H1 (cell line): ENCODE results near the gene SPINT1. TPM values are rescaled to one million over a fixed set of nuclear protein-coding genes. Genes with fewer than 3 reads are reported as not detected.

Experiments
- CTCF ChIA-PET: fragments of 300-600 bp; sonication (Branson Sonifier 250); formaldehyde crosslinking; loops from one replicate; lab custom pipeline; 2021; ENCODE audit not compliant: partially characterized antibody; lab: Charles Lee
- POLR2A ChIA-PET: fragments of 300-600 bp; sonication (Branson Sonifier 250); formaldehyde crosslinking; loops from one replicate; lab custom pipeline; 2021; ENCODE audit warnings: inconsistent platforms; ENCODE audit not compliant: partially characterized antibody; lab: Charles Lee
- DNase-seq, 2 experiments: peaks; one replicate each; pipeline versions ENCODE4 v3.0.0 to v3.0.0-alpha.2; 2010 to 2022; ENCODE audit warnings: low spot score in 2 of 2, low read depth in 1 of 2, mixed read lengths in 1 of 2
- FAIRE-seq: peaks from 2 replicates; lab custom pipeline; 2011; peaks lifted over from hg19 to GRCh38; lab: Jason Lieb, UNC
- H2AFZ ChIP-seq: 2 replicates; pipeline ENCODE4 v1.8.1; 2012; ENCODE audit warnings: low read length, inconsistent platforms
- H2AK5ac ChIP-seq: 2 replicates; pipeline ENCODE4 v1.6.1; 2013; ENCODE audit warnings: low read depth, low read length
- H2BK120ac ChIP-seq: replicated peaks from 2 replicates; pipeline ENCODE3; 2013; ENCODE audit warnings: low read depth, low read length, inconsistent platforms
- H2BK12ac ChIP-seq: 2 replicates; pipeline ENCODE4 v1.6.1; 2013; ENCODE audit warnings: low read depth, low read length
- H2BK15ac ChIP-seq: 2 replicates; pipeline ENCODE4 v1.6.1; 2013; ENCODE audit warnings: low read length
- H2BK20ac ChIP-seq: 2 replicates; pipeline ENCODE4 v1.6.1; 2013; ENCODE audit warnings: low read length
- H2BK5ac ChIP-seq: 2 replicates; pipeline ENCODE4 v1.6.1; 2013; ENCODE audit warnings: low read depth, low read length
- H3K14ac ChIP-seq: 2 replicates; pipeline ENCODE4 v1.6.1; 2013; ENCODE audit warnings: inconsistent platforms; ENCODE audit not compliant: insufficient read length
- H3K18ac ChIP-seq: 2 replicates; pipeline ENCODE4 v1.6.1; 2013; ENCODE audit warnings: low read length; ENCODE audit errors: extremely low read depth
- H3K23ac ChIP-seq: 2 replicates; pipeline ENCODE4 v1.6.1; 2013; ENCODE audit warnings: inconsistent platforms; ENCODE audit not compliant: insufficient read length
- H3K23me2 ChIP-seq: 2 replicates; pipeline ENCODE4 v1.6.1; 2013; ENCODE audit warnings: low read depth, low read length
- H3K27ac ChIP-seq: 2 replicates; pipeline ENCODE4 v1.6.1; 2011; ENCODE audit warnings: low read depth, low read length, inconsistent platforms
- H3K27me3 ChIP-seq, 4 experiments: replicated peaks in 1 of 4; 1 replicate in 1 of 4; 2 replicates in 3 of 4; pipeline versions ENCODE4 v1.6.1 to v1.8.1; 2011 to 2013; ENCODE audit warnings: low read length in 3 of 4, mild to moderate bottlenecking in 3 of 4, inconsistent platforms in 2 of 4, mixed read lengths in 2 of 4, moderate library complexity in 1 of 4; ENCODE audit not compliant: control insufficient read depth in 3 of 4, insufficient read depth in 3 of 4; ENCODE audit errors: extremely low read depth in 1 of 4
- H3K36me3 ChIP-seq, 4 experiments: 2 replicates each; pipeline versions ENCODE4 v1.6.1 to v1.8.1; 2011 to 2013; ENCODE audit warnings: mild to moderate bottlenecking in 4 of 4, low read length in 3 of 4, moderate library complexity in 2 of 4, control low read depth in 1 of 4, inconsistent platforms in 1 of 4; ENCODE audit not compliant: insufficient read depth in 4 of 4, control insufficient read depth in 2 of 4
- H3K4ac ChIP-seq: replicated peaks from 2 replicates; pipeline ENCODE3; 2013; ENCODE audit warnings: low read length, low read depth, mixed read lengths, inconsistent platforms; ENCODE audit not compliant: insufficient read length
- H3K4me1 ChIP-seq, 4 experiments: replicated peaks in 1 of 4; 1 replicate in 1 of 4; 2 replicates in 3 of 4; pipeline versions ENCODE4 v1.6.1 to v1.8.1; 2011 to 2013; ENCODE audit warnings: low read length in 3 of 4, inconsistent platforms in 2 of 4, mixed read lengths in 1 of 4; ENCODE audit not compliant: insufficient read depth in 4 of 4, control insufficient read depth in 3 of 4
- H3K4me2 ChIP-seq, 2 experiments: 2 replicates each; pipeline versions ENCODE4 v1.6.1 to v1.8.1; 2011 to 2013; ENCODE audit warnings: low read depth in 2 of 2, low read length in 2 of 2, control low read depth in 1 of 2, inconsistent platforms in 1 of 2, mild to moderate bottlenecking in 1 of 2; ENCODE audit not compliant: insufficient read depth in 1 of 2
- H3K4me3 ChIP-seq, 4 experiments: fragments of 200-600, 300-600 bp in 1 of 4; sonication (generic), shearing (Covaris generic), sonication (Bioruptor Twin) in 1 of 4; 2 replicates each; pipeline versions ENCODE4 v1.5.1 to v1.8.1; 2011 to 2016; ENCODE audit warnings: low read length in 4 of 4, low read depth in 3 of 4, control low read depth in 2 of 4, inconsistent platforms in 2 of 4, mild to moderate bottlenecking in 2 of 4, mixed read lengths in 1 of 4, moderate library complexity in 1 of 4; ENCODE audit not compliant: insufficient read depth in 2 of 4; ENCODE audit errors: extremely low read depth in 1 of 4
- H3K56ac ChIP-seq: replicated peaks from 2 replicates; pipeline ENCODE3; 2013; ENCODE audit warnings: low read depth, mild to moderate bottlenecking, mixed read lengths, low read length, inconsistent platforms; ENCODE audit not compliant: insufficient read length
- H3K79me1 ChIP-seq: 2 replicates; pipeline ENCODE4 v1.6.1; 2013; ENCODE audit warnings: low read depth, low read length, control low read depth
- H3K79me2 ChIP-seq, 2 experiments: 2 replicates each; pipeline versions ENCODE4 v1.6.1 to v1.8.1; 2012 to 2013; ENCODE audit warnings: low read length in 2 of 2, mild to moderate bottlenecking in 2 of 2, inconsistent platforms in 1 of 2; ENCODE audit not compliant: insufficient read depth in 2 of 2, control insufficient read depth in 1 of 2
- H3K9ac ChIP-seq, 4 experiments: replicated peaks in 1 of 4; 1 replicate in 1 of 4; 2 replicates in 3 of 4; pipeline versions ENCODE4 v1.6.1 to v1.8.1; 2011 to 2013; ENCODE audit warnings: low read depth in 3 of 4, low read length in 3 of 4, control low read depth in 2 of 4, mild to moderate bottlenecking in 2 of 4, moderate library complexity in 2 of 4, inconsistent platforms in 1 of 4; ENCODE audit errors: extremely low read depth in 1 of 4
- H3K9me3 ChIP-seq, 2 experiments: 2 replicates each; pipeline versions ENCODE4 v1.6.1 to v1.8.1; 2012 to 2013; ENCODE audit warnings: mild to moderate bottlenecking in 2 of 2, moderate library complexity in 2 of 2, control low read depth in 1 of 2, inconsistent platforms in 1 of 2, low read depth in 1 of 2, low read length in 1 of 2, mixed read lengths in 1 of 2; ENCODE audit not compliant: insufficient read depth in 2 of 2
- H4K20me1 ChIP-seq, 2 experiments: replicated peaks in 1 of 2; 2 replicates each; pipeline versions ENCODE3 to v1.8.1; 2011 to 2013; ENCODE audit warnings: inconsistent platforms in 2 of 2, low read length in 2 of 2, mild to moderate bottlenecking in 1 of 2; ENCODE audit not compliant: insufficient read depth in 2 of 2, control insufficient read depth in 1 of 2
- H4K5ac ChIP-seq: 2 replicates; pipeline ENCODE4 v1.6.1; 2013; ENCODE audit warnings: low read length, low read depth, mixed read lengths, inconsistent platforms; ENCODE audit not compliant: insufficient read length
- H4K8ac ChIP-seq: 2 replicates; pipeline ENCODE4 v1.8.0; 2013; ENCODE audit warnings: mild to moderate bottlenecking, moderate library complexity, low read length, inconsistent platforms; ENCODE audit not compliant: insufficient read depth; ENCODE audit errors: extremely low read depth
- H4K91ac ChIP-seq: replicated peaks from 2 replicates; pipeline ENCODE3; 2013; ENCODE audit warnings: low read length, mixed read lengths, inconsistent platforms; ENCODE audit not compliant: insufficient read length
- BACH1 ChIP-seq: IDR thresholded peaks from 2 replicates; pipeline ENCODE4 v1.6.1; 2012; ENCODE audit warnings: low read length, improper control_type of control experiment
- CBX5 ChIP-seq: fragments of 300-800, 300-1000 bp; sonication (generic); IDR thresholded peaks from 2 replicates; pipeline ENCODE4 v1.7.1; 2016; ENCODE audit warnings: antibody characterized with exemption, low read length, low read depth
- CBX8 ChIP-seq: fragments of 300-800, 300-1000 bp; sonication (generic); IDR thresholded peaks from 2 replicates; pipeline ENCODE4 v1.7.1; 2016; ENCODE audit warnings: low read depth, low read length, borderline replicate concordance
- CEBPB ChIP-seq: IDR thresholded peaks from 2 replicates; pipeline ENCODE4 v1.6.1; 2012; ENCODE audit warnings: low read depth, low read length
- HDAC6 ChIP-seq: IDR thresholded peaks from one replicate; pipeline ENCODE4 v1.7.1; 2012; ENCODE audit warnings: low read depth, mild to moderate bottlenecking, inconsistent platforms, low read length, moderate library complexity
- JUN ChIP-seq: IDR thresholded peaks from 2 replicates; pipeline ENCODE4 v1.6.1; 2011; ENCODE audit warnings: low read depth, mild to moderate bottlenecking, improper control_type of control experiment, low read length
- KDM4A ChIP-seq: IDR thresholded peaks from one replicate; pipeline ENCODE4 v1.7.1; 2012; ENCODE audit warnings: low read depth, mild to moderate bottlenecking, moderate library complexity, low read length, inconsistent platforms; ENCODE audit not compliant: severe bottlenecking
- NRF1 ChIP-seq: IDR thresholded peaks from 2 replicates; pipeline ENCODE4 v1.6.1; 2011; ENCODE audit warnings: mild to moderate bottlenecking, low read depth, low read length, improper control_type of control experiment
- POLR2A ChIP-seq, 2 experiments: IDR thresholded peaks; 1 replicate in 1 of 2; 2 replicates in 1 of 2; pipeline ENCODE4 v1.6.1; 2011; ENCODE audit warnings: low read depth in 2 of 2, low read length in 2 of 2, mild to moderate bottlenecking in 2 of 2; ENCODE audit errors: control extremely low read depth in 1 of 2
- RNF2 ChIP-seq: fragments of 200-900, 300-1000 bp; sonication (generic); IDR thresholded peaks from 2 replicates; pipeline ENCODE4 v1.7.1; 2016; ENCODE audit warnings: borderline replicate concordance, low read depth, mild to moderate bottlenecking, antibody characterized with exemption, low read length; ENCODE audit not compliant: poor library complexity, severe bottlenecking; ENCODE audit errors: missing control alignments
- RXRA ChIP-seq: IDR thresholded peaks from 2 replicates; pipeline ENCODE4 v1.6.1; 2011; ENCODE audit warnings: low read depth, mild to moderate bottlenecking, low read length, moderate library complexity; ENCODE audit not compliant: insufficient read depth
- SIX5 ChIP-seq: IDR thresholded peaks from 2 replicates; pipeline ENCODE4 v1.6.1; 2011; ENCODE audit warnings: mild to moderate bottlenecking, low read depth, low read length
- SP2 ChIP-seq: IDR thresholded peaks from 2 replicates; pipeline ENCODE4 v1.6.1; 2012; ENCODE audit warnings: mild to moderate bottlenecking, low read length, inconsistent platforms
- SRF ChIP-seq: IDR thresholded peaks from 2 replicates; pipeline ENCODE4 v1.6.1; 2011; ENCODE audit warnings: mild to moderate bottlenecking, low read depth, low read length, moderate library complexity
- TBP ChIP-seq: IDR thresholded peaks from 2 replicates; pipeline ENCODE4 v1.6.1; 2011; ENCODE audit warnings: low read depth, low read length, improper control_type of control experiment
- WGBS, 2 experiments: shearing (Covaris generic) in 1 of 2; methylation state at CpG; one replicate each; pipeline versions ENCODE4 v1.1.6 to v1.1.7; 2013 to 2015; ENCODE audit warnings: low lambda C conversion rate in 2 of 2, mixed read lengths in 2 of 2, inconsistent platforms in 1 of 2, low coverage in 1 of 2, missing lambda C conversion rate in 1 of 2; ENCODE audit not compliant: insufficient replicate concordance in 2 of 2, insufficient coverage in 1 of 2, insufficient read length in 1 of 2; ENCODE audit errors: extremely low coverage in 1 of 2, missing lambda C conversion rate in 1 of 2; 5-methylcytosine and 5-hydroxymethylcytosine counted together
- polyA plus RNA-seq, 7 experiments: library from polyadenylated mRNA; depleted of rRNA in 3 of 7; stranded (reverse) in 5 of 7; unstranded in 2 of 7; fragments of >200 nt in 5 of 7; fragments of 200-250 nt in 2 of 7; gene quantifications; 1 replicate in 5 of 7; 2 replicates in 1 of 7; 4 replicates in 1 of 7; pipeline versions ENCODE4 v1.2.1 to v1.2.3, GENCODE V29; 2011 to 2013; ENCODE audit warnings: missing spikeins in 2 of 7, mixed read lengths in 2 of 7
- total RNA-seq: library from RNA; stranded (reverse); fragmentation: NEBNext Ultra II Directional; extraction: Animal tissue kit (Norgen Biotek cat#: 25700); gene quantifications from 2 replicates; pipeline ENCODE4 v1.2.1, GENCODE V29; 2021
- TF ChIP-seq, protein P1 (sequence below): IDR thresholded peaks from 2 replicates; pipeline ENCODE4 v1.6.1; 2012; ENCODE audit warnings: inconsistent platforms

Gene SPINT1
- total and polyA plus RNA-seq, 2 of the 8 experiments (the other 6 are each of a cell fraction or from before 2014, with no cell fraction given) = 117 to 155 TPM

DNA sequence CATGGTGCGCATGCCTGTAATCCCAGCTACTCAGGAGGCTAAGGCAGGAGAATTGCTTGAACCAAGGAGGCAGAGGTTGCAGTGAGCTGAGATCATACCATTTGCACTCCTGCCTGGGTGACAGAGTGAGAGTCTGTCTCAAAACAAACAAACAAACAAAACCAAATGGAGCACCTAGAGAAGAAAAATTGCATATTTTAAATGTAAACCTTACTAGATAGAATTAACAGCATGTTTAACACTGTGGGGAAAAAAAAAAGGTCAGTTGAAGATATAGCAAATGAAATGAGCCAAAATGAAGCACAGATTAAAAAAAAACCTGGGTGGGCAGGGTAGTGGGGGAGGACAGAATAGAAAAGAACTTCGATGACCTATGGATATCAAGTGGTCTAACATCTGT lies 22.7 kb upstream of the SPINT1 start:
- Histone ChIP-seq H3K23me2 (no peaks in the 10 kb centered on the region), H2BK5ac (no peak overlapping the region), H2BK12ac (no peak overlapping the region), H4K5ac (no peak overlapping the region), H3K36me3 (no peaks in the 10 kb centered on the region), H3K27ac (no peak overlapping the region), H2BK15ac (no peak overlapping the region), H3K4ac (no peak overlapping the region), H3K27me3 (no peaks in the 10 kb centered on the region), H4K8ac (no peak overlapping the region), H3K9me3 (no peaks in the 10 kb centered on the region), H2AK5ac (no peak overlapping the region), H4K91ac (no peak overlapping the region), H4K20me1 (no peaks in the 10 kb centered on the region), H3K23ac (no peak overlapping the region), H3K4me2 (no peak overlapping the region), H3K9ac (no peak overlapping the region), H3K14ac (no peak overlapping the region), H3K79me2 (no peaks in the 10 kb centered on the region), H2AFZ (no peak overlapping the region), H3K56ac (no peak overlapping the region), H3K79me1 (no peaks in the 10 kb centered on the region), H2BK20ac (no peak overlapping the region), H3K4me3 (no peak overlapping the region), H3K4me1 (no peaks in the 10 kb centered on the region), H3K18ac (no peak overlapping the region), H2BK120ac (no peak overlapping the region)
- DNase-seq (no peak), FAIRE-seq (no peak)
- WGBS, 2 experiments = 88% methylated on average over 2 of the region's 2 CpGs; no CpG with 5 or more reads in 1 of the 2 experiments
- no peak for TF ChIP-seq KDM4A
- TF ChIP-seq SP2 = no peak
- TF ChIP-seq POLR2A (IDR thresholded peaks at IDR 0.05; ENCODE audit: control extremely low read depth in 1 of 2, low read depth in 2 of 2, low read length in 2 of 2) = no peak
- TF ChIP-seq NRF1 = no peak
- TF ChIP-seq SRF = no peak
- TF ChIP-seq CBX8 = no peak
- no peak for TF ChIP-seq RNF2
- no peak for TF ChIP-seq CBX5
- TF ChIP-seq, protein P1, sequence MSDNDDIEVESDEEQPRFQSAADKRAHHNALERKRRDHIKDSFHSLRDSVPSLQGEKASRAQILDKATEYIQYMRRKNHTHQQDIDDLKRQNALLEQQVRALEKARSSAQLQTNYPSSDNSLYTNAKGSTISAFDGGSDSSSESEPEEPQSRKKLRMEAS = no peak
- TF ChIP-seq SIX5 = no peak
- no peak for TF ChIP-seq JUN
- no peak for TF ChIP-seq BACH1
- no peak for TF ChIP-seq TBP
- no peak for TF ChIP-seq RXRA
- no peak for TF ChIP-seq HDAC6
- no peak for TF ChIP-seq CEBPB
- CTCF ChIA-PET = no interaction called here
- POLR2A ChIA-PET = no interaction called here
